GM19372 (cell line): ENCODE measurements around the gene CDK5RAP3.
"Not testable (repeated sequence)": the region's sequence is repeated elsewhere in the genome, so short reads cannot be mapped to it uniquely, and the experiment has no call there.

Source experiments
- ATAC-seq: cut with Tn5 transposase; IDR thresholded peaks from one replicate; pipeline ENCODE4 v1.9.1; 2021; ENCODE audit warnings: mild to moderate bottlenecking, low read depth, moderate library complexity; ENCODE audit not compliant: unreplicated experiment

Gene CDK5RAP3

DNA sequence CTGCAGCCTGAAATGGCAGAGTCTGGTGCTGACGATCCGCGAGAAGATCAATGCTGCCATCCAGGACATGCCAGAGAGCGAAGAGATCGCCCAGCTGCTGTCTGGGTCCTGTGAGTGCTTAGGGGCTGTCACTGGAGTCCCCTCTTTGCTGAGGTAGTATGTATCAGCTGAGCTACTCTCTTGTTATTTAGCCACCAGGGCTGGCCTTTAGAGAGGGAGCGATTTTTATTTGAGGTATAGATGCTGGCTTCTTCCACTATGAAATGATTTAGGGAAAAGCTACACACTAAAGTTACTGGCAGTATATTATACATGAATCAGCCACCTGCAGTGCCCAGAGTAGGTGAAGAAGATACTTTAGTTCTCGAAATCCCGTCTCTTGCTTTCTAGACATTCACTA, 2.6 kb downstream of the CDK5RAP3 start:
- no peak for ATAC-seq

DNA sequence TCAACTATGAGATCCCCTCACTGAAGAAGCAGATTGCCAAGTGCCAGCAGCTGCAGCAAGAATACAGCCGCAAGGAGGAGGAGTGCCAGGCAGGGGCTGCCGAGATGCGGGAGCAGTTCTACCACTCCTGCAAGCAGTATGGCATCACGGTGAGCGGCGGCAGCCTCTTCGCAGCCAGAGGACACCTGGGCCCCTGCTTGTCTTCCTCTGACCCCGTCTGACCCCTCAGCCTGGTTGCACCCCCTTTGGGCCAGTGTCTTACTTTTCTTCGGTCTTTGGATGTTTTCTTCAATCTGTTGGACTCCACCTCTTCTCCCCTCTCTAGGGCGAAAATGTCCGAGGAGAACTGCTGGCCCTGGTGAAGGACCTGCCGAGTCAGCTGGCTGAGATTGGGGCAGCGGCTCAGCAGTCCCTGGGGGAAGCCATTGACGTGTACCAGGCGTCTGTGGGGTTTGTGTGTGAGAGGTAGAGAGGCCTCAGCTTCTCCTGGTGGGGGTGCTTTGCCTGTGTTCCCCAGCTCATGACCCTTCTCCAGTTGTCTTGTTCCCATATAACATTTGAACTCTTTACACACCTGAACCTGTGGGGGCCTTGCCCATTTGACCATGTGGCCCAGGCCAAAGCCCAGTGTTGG, 4.4 kb downstream of the CDK5RAP3 start:
- ATAC-seq: no peak

DNA sequence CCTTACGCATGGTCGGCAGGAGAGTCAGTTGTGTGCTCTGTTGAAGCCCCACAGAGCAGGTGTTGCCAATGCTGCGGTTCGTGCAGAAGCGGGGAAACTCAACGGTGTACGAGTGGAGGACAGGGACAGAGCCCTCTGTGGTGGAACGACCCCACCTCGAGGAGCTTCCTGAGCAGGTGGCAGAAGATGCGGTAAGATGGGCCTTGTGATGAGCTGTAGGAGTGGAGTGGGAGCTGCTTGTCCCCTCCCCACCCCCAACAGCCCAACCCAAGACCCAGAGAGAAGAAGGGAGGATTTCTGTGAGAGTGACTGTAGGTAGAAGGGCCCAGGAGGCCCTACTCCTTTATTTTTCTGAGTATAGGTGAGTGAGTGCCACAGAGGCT, 4.9 kb downstream of the CDK5RAP3 start:
- ATAC-seq: no peak

DNA sequence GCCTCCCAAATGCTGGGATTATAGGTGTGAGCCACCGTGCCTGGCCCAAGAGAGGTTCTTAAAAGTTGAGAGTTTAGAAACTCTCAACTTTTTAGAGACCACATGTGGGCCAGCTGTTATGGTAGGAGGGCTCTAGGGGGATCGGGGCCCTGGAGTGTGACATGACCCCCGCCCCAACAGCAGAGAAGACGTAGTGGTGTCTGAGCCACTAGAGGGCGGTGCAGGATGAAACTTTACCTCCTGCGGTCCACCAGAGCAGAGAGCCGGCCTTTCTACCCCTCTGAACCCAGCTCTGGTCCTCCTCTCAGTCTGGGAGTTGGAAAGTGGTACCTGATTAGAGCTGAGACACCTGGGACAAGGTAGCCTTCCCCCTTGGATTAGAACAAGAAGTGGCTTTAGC, 7.4 kb downstream of the CDK5RAP3 start:
- no peak for ATAC-seq

DNA sequence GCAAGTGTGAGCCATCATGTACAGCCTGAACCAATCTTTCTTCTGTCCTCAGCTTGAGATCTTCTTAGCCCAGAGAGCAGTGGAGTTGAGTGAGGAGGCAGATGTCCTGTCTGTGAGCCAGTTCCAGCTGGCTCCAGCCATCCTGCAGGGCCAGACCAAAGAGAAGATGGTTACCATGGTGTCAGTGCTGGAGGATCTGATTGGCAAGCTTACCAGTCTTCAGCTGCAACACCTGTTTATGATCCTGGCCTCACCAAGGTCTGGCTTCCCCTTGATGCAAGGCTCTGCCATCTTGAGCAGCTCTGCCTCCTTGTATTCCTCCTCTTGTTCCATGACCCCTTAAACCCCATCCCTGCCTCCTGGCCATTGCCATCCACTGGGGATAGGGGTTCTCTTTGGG, 9.6 kb downstream of the CDK5RAP3 start:
- no peak for ATAC-seq

DNA sequence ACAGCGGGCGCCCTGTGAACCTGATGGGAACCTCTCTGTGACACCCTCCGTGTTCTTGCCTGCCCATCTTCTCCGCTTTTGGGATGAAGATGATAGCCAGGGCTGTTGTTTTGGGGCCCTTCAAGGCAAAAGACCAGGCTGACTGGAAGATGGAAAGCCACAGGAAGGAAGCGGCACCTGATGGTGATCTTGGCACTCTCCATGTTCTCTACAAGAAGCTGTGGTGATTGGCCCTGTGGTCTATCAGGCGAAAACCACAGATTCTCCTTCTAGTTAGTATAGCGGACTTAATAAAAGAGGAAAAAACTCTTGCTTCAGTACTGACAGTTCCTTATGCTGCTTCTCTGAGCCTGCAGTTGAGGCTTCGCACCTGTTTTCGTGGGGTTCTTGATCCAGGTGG, 10.5 kb downstream of the CDK5RAP3 start:
- ATAC-seq: no peak

DNA sequence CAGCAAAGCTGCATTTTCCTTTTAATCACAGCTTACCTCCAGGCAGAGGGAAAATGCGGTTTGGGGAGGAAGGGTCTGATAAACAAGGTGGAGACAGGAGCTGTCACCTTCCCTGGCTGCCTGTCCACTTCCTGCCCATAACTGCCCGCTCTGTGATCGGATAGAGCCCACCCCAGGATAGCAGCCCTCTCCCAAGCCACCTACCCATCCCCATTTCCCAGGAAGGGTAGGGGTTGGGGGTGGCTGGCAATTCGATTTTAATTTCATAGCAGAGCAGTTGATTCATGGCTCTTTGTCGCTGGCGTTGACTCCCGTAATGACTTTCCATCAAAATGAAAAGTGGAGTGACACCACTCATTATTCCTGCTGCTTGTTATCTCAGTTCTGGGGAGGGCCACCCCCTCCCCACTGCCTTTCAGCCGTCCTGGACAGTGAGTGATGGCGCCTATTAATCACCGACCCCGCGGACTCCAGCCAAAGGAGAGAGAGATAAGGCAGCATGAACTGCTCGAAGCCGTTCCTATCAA, 11.2 kb downstream of the CDK5RAP3 start:
- no peak for ATAC-seq

DNA sequence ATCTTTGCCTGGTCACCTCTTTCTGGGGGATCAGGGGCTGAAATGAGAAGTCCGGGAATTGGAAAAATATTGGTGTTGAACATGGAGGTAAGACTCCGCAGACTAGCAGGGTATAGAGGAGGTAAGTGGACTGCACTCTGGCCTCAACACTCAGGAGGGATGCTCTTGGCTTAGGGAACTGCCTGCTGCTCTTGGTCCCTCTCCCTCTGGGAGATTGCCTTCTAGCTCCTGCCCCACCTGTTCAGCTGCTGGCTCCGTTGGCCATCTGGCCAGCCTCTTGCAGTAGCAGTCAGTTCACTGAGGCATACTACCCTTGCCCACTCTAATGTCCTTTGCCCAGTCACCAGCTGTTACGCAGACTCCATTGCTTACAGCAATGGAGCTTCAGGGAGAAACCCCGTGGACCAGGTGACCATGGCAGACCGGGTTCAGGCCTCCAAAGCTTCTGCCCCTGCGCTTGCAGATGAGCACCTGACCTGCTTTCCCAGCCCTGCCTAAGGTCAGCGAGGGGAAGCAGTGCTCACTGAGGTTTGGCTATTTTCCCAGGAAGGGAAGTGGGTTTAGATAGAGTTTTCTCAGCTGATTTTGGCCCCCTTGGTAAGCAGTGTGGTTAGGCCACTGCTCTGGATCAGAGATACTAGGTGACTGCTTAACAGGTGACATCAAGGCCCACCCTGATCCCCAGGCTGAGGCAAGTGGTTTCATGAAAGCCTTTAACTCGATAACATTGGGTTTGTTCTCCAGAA, 11.9 kb downstream of the CDK5RAP3 start:
- ATAC-seq: no peak

DNA sequence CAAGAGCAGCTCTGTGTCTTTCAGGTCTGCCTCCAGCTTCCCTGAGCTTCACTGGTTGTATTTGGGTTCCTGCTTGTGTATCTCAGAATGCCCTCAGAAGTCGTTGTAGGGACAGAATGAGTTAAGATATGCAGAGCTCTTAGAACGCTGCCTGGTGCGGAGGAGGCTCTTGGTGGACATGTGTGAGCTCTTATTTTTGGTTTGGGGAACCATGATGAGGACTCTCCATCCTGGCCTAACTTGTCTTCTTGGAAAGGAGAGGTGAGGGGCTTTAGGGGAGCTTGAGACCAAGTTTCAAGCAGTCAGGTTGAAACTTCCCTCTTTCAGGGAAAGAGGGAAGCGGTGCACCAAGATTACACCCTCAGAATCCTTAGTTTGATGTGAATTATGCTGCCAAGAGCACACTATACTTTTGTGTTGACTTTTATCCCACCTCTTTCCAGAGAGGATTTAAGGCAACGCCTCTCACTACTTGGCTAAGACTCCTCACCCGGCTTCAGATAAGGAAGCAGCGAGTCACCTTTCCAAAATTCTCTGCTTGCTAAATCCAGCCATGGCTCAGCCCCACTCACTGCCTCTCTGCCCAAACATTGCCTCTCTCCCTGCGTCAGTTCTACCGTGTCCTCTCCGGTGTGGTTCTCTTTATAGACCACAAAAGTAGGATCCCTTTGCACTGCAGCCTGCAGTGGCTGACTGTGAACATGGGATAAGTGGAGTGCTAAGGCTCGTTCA, 12.7 kb downstream of the CDK5RAP3 start:
- no peak for ATAC-seq

DNA sequence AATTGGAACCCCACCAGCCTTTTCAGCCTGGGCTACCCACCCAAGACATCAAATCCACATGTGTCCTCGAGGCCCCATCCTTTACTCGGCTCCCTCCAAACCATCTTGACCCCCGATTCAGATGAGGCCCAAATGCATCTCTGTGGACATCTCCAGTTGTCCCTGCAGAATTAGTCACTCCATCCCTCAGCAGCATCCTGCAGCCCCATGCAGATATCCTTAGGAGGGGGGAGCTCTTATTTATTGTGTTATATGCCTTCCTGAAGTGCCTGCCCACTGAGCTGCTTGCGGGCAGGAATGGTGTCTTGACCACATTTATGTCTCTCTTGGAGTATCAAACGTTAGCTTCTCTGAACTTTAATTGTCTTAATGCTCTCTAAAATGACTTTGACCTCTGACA, 15.6 kb downstream of the CDK5RAP3 start:
- no peak for ATAC-seq

DNA sequence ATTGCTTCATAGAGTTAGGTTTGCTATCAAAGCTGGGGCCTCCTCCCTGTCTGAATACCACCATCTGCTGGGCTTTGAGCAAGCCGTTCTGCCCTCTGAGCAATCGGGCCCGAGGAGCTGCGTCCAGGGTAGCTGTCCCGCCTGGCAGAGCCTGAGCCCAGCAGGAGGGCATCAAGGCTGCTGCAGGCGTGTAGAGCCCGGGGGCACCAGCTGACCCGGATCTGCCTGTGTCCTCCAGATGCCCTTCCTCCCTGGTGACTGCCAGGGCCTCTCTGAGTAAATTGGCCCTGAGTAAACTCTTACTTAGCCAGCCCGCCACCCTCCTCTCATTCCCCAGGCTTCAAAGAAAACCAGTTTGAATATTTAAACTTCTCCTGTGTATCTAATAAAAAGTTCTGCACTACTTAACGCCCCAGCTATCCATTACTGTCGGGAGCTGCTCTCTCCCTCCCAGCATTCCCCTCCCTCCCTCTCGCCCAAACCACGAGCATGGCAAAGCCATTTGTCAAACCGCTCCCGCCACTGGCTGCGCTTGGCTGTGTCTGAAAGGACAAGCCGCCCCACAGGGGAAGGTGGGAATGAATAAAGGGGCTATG, 16.4 kb downstream of the CDK5RAP3 start:
- no peak for ATAC-seq

DNA sequence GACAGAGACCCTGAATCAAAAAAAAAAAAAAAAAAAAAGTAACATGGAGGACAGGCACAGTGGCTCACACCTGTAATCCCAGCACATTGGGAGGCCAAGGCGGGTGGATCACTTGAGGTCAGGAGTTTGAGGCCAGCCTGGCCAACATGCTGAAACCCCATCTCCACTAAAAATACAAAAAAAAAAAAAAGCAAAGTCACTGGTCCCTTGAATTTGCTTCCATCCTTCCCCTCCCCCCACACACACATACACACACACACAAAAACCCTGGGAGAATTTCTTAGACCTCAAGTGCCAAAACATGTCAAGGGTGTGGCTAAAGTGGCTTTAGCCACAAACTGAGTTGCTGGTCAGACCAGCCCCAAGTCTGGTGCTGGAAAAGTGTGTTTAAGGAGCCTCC, 17.5 kb downstream of the CDK5RAP3 start:
- ATAC-seq: not testable (repeated sequence)

DNA sequence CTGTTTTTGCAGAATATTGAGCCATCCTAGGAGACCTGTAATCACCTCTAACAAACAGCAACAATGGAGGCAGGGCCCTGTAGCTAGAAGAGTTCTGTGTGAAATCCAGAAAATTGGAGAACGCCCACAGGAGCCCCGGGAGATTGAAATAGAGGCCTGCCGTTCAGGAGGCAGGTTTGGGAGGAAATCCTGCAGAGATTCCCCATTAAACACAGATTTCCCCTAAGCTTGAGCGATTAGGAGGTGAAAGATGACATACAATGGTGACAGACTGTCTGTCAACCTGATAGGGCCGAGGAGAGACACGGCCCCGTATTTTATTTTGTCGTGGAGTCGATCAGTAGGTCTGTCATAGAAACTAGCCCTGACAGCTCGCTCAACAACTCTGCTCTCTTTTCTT, 18.2 kb downstream of the CDK5RAP3 start:
- ATAC-seq: no peak

DNA sequence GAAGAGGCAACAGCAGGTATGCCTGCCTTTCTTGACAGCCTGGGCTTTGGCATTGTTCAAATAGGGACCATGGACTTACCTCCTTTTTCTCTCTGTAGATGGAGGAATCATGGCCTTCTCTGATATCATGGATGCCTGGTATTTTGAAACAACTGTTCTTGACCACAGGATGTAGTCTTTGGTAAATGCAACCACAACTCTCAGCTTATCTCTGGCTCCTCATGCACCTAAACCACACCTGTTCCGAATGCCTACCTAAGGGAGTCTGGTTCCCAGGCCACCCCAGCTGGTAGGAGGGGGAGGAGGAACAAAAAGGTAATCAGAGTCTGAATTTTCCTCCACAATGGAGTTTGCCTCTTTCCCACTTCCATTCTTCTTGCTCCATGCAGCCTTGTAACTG, 18.8 kb downstream of the CDK5RAP3 start:
- ATAC-seq: no peak

DNA sequence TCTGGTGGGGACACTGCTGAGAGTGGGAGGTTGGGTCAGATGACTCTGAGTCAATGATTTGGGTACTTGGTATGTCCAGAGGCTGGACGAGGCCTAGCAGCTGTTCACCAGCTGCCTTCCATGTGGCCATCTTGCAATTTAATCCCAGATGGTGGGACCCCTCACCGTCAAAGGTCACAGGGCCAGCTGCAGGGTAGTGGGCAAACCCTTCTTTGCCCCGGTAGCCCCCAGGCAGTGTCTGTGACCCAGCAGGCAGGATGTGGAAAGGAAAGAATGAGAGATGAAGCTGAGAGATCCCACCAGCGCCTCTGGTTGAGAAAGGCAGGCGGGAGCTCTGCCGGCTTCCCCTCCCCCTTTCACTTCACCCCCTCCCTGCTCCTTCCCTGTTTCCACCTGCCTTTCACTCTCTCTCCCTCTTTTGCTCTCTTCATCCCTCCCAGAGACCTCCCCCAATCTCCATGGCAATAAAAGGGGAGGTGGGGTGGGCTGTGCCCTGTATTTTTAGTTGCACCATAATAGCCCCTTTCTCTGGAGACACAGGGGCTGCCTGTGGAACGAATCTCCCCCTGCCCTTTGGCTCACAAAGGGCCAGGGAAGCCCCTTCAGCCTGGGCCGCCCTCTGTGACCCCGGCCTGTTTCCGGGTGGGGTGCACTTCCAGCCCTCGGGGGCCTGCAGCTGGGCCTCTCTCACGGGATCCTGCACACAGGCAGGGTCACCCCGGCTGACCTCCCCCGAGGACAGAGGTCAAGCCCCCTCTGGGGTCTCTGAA, 20.2 kb downstream of the CDK5RAP3 start:
- no peak for ATAC-seq

DNA sequence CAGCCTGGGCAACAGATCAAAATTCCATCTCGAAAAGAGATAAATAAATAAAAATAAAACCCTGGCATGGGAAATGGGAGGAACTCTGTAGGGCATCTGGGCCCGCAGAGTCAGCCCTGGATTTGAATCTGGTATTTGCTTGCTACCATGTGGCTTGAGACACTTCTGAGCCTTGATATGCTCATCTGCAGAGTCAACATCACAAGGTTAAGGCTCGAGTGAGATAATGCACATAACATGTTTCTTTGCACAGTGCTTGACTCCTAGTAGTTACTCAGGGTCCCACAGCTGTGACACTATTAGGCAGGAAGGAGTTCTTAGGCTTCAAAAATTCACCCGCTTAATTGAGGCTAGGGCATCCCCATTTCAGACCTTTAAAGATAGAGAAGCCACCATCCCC, 21.3 kb downstream of the CDK5RAP3 start:
- ATAC-seq: no peak

DNA sequence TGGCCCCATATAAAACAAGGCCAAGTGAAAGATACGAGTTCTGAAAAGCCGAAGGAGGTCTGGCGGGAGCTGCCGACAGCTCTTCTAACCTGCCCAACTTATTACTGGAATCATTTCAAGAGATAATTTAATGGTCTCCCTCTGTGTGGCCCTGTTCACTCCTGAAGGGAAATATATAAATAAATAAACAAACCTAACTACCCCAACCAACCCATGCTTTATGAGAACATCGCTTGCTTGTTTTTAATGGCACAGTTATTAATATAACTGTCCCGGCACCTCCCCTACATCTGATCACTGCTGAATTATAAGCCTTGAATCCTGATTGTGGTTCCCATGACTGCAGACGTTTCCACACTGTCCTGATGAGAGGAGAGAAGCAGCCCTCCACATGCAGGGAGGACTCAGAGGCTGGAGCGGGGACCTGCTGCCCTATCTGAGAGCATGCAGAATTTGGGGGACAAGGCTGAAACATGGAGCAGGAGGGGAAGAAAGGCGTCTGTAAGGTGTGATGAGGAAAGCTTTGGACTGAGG, 22.2 kb downstream of the CDK5RAP3 start:
- ATAC-seq: no peak

DNA sequence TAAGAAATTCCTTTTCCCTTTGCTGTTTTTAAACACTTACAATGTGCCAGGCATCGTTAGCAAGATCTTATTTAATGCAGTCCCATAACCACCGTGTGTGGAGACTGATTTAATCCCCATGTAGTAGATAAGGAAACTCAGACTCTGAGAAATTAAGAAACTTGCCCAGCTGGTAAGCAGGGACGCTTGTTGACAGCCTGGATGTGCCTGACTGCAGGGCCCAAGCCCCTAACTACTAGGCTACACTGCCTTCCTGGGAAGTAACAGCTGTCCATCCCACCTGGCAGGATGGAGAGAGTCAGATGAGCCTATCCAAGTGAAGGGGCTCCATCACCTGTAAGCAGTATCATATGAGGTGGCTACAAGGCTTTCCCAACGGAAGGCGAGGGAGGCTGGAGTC, 23.1 kb downstream of the CDK5RAP3 start:
- no peak for ATAC-seq

DNA sequence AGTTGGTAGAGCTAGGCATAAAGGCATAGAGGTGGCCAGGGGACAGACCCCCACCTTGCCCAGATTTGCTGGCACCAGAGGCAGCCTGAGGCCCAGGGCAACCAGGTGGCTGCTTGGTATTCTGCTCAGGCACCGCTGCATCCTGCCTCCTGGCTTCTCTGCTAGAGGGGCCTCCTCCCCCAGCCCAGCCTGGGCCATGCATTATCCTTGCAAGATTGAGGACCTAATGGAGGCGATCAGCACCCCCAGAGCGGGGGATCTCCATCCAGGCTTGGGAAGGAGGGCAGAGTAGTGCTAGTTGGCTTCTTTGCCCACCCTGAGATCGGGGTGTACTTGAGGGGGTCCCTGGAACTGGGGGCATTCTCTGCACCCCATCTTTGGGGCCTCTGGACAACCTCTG, 23.8 kb downstream of the CDK5RAP3 start:
- ATAC-seq: no peak

DNA sequence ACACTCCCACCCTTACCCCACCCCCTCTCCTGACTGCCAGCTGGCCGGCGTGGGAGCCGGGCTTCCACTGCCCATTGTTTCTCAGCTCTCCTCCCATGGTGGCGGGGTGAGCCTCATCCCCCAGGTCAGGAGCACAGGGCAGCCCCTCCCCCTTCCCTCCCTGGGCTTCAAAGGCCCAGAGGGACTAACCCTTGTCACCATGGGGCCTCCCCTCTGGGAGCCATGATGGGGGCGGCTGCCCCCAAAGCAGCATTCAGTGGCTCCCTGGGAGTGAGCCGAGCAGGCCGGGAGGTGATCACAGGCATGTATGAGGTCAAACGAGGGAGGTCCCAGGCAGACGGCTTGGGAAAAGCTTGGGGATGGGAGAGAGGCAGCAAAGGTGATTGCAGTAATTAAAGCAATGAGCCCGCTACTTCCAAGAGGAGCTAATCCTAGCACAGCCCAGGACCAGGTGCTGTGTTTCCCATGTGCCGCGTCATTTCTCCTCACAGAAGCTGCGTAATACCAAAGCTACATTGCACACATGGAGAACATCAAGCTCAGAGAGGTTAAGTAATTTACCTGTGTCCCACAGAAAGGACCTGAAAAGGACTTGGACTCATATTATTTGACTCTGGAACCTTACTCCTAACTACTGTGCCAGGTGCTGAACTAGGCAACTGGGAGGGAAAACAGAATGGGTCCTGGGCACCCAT, 24.5 kb downstream of the CDK5RAP3 start:
- ATAC-seq: no peak
